SIG-M5 (cell line): ENCODE results near the gene HERC2.
"Not testable (repeated sequence)": the region's sequence is repeated elsewhere in the genome, so short reads cannot be mapped to it uniquely, and the experiment has no call there.

Source experiments
- DNase-seq: peaks from one replicate; lab custom pipeline; 2025; lab: John Stamatoyannopoulos, UW

HERC2 gene, protein sequence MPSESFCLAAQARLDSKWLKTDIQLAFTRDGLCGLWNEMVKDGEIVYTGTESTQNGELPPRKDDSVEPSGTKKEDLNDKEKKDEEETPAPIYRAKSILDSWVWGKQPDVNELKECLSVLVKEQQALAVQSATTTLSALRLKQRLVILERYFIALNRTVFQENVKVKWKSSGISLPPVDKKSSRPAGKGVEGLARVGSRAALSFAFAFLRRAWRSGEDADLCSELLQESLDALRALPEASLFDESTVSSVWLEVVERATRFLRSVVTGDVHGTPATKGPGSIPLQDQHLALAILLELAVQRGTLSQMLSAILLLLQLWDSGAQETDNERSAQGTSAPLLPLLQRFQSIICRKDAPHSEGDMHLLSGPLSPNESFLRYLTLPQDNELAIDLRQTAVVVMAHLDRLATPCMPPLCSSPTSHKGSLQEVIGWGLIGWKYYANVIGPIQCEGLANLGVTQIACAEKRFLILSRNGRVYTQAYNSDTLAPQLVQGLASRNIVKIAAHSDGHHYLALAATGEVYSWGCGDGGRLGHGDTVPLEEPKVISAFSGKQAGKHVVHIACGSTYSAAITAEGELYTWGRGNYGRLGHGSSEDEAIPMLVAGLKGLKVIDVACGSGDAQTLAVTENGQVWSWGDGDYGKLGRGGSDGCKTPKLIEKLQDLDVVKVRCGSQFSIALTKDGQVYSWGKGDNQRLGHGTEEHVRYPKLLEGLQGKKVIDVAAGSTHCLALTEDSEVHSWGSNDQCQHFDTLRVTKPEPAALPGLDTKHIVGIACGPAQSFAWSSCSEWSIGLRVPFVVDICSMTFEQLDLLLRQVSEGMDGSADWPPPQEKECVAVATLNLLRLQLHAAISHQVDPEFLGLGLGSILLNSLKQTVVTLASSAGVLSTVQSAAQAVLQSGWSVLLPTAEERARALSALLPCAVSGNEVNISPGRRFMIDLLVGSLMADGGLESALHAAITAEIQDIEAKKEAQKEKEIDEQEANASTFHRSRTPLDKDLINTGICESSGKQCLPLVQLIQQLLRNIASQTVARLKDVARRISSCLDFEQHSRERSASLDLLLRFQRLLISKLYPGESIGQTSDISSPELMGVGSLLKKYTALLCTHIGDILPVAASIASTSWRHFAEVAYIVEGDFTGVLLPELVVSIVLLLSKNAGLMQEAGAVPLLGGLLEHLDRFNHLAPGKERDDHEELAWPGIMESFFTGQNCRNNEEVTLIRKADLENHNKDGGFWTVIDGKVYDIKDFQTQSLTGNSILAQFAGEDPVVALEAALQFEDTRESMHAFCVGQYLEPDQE (N-terminal part only)

DNA sequence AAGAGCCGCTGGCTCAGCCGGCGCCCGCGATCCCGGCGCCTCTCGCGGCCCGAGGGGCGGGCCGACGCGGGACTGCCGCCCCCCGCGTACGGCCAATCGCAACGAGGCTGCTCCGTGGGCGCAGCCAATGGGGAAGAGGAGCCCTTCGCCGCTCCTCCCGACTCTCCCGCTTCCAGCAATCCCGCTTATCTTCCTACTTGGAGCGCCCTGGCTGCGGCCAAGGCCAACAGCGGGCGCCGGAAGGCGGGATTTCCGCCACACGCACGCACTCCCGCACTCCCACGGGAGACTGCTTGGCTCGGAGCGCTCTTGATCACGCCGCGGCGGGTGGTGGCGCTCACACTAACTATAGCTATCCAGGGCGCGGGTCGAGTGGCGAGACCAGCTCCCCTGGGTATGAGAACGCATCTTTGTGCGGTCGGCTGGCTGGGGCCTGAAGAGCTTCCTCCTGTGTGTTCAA is at the start of gene HERC2:
TSS of gene HERC2 (minus strand) at position 51 of the 460 bp plus-strand sequence. CDS start 746 bp downstream, outside the sequence.
- DNase-seq = not testable (repeated sequence)

DNA sequence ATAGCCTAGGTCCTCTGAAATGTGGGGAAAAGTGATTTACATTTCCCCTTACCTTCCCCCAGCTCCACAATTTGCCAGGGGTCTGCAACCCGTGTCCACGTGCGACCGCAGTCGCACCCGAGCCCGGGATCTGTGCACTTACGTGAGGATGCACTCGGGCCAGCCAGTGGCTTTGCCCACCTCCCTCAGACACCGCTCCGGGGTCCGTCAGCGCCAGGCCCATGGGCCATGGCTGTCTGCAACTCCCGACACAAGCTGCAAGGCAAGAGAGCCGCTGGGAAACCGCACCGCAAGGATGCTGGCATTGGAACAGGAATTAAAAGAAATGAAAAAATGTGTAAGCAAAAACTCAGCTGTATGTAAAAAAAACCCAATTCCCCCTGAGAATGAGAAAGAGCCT is 43.5 kb upstream of the HERC2 start:
- DNase-seq = not testable (repeated sequence)

DNA sequence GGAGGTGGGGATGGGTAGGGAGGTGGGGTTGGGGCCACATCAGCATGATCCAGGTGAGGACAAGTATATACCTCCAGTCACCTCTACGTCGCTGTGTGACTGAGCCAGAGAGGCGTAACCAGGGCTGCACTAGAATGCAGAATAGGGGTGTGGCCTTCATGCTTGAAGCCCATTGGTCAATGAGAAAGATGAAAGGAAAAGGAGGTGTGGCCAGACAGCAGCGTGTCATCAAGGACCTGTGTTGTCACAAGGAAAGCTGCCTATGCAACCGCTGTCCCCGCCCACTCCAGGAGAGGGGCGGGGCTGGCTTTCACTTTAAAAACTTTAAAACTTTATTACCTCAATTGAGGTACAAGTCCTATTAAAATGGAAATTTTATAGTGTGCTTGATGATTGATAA is 36.0 kb upstream of the HERC2 start, which contains the start of gene GOLGA6L24:
TSS of gene GOLGA6L24 (minus strand) at position 101 of the 400 bp plus-strand sequence. CDS start at position 40, 61 bp downstream.
- DNase-seq = not testable (repeated sequence)

DNA sequence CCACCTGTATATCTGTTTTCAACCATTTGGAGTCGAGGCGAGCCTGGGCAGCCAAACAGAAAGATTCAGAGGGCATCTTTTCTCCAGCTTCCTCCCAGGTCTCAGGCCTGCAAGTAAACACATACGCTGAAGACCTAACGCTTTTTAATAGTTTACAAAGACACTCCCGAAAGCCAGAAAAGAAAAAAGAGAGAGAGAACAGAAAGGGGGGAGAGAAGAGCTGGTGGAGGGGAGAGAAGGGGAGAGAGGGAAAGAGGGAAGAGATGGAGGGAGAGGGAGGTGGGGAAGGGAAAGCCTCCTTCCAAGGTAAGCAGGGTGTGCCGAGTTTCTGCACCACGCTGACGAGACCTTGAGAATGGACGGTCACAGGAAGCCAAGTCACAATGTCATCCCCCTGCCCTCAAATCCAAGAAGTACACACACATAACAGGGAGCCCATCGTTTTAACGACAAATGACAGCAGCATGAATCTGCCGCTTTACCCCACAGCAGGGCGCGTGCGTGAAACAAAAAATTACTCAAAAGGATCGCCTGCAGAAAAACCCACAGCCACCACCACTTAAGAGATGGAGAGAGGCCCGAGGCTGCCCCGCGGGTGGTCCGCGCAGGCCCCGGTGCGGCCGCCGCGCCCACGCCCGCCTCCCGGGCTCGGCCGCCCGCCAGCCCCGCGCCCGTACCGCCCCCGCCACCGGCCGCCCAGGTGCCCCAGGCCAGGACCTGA is 461 bp downstream of the HERC2 start:
- not testable (repeated sequence) for DNase-seq

GRCh38 chr15:28319725-28320124 is 2.3 kb downstream of the HERC2 start:
- not testable (repeated sequence) for DNase-seq

GRCh38 chr15:28318828-28319227 is 3.2 kb downstream of the HERC2 start:
- not testable (repeated sequence) for DNase-seq

- DNase-seq = not testable (repeated sequence)
These were observed 3.9 kb downstream of the HERC2 start for GRCh38 chr15:28318122-28318521.

GRCh38 chr15:28316958-28317357 is 5.0 kb downstream of the HERC2 start:
- DNase-seq = not testable (repeated sequence)

DNA sequence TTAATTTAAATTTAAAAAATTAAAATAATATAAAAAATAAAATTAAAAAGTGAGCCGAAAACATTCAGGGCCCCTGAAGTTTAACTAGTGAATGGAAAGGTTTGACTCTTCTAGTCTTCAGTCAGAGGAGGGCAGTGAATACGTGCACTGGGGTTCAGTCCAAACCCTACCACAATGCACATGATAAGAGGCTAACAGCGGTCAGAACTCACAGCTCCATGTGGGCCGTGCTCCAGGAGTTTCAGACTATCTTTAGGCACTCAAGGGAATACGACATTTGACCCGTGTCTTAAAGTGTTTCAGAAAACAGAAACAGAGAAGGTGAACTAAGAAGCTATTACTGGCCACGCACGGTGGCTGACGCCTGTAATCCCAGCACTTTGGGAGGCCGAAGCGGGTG is 11.5 kb downstream of the HERC2 start:
- DNase-seq = not testable (repeated sequence)

- DNase-seq = not testable (repeated sequence)
These were observed 13.3 kb downstream of the HERC2 start for GRCh38 chr15:28308718-28309117.

DNA sequence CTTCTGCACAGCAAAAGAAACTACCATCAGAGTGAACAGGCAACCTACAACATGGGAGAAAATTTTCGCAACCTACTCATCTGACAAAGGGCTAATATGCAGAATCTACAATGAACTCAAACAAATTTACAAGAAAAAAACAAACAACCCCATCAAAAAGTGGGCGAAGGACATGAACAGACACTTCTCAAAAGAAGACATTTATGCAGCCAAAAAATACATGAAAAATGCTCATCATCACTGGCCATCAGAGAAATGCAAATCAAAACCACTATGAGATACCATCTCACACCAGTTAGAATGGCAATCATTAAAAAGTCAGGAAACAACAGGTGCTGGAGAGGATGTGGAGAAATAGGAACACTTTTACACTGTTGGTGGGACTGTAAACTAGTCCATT is 16.3 kb downstream of the HERC2 start:
- DNase-seq = not testable (repeated sequence)

DNA sequence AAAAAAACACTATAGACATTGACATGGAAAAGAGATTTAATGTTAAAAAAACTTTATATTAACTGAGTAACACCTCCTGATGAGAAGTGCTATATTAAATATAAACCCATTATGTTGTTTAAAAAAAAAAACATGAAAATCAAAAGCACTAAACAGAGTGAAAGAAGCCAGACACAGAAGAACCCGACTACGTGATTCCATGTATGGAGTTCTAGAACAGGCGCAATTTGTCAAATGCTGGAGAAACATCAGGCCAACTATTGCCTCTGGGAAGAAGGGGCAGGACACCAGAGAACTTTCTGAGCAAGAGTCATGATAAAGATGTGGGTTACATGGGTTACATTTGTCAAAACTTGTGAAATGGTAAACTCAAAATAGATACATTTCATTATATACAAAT is 24.5 kb downstream of the HERC2 start:
- not testable (repeated sequence) for DNase-seq

DNA sequence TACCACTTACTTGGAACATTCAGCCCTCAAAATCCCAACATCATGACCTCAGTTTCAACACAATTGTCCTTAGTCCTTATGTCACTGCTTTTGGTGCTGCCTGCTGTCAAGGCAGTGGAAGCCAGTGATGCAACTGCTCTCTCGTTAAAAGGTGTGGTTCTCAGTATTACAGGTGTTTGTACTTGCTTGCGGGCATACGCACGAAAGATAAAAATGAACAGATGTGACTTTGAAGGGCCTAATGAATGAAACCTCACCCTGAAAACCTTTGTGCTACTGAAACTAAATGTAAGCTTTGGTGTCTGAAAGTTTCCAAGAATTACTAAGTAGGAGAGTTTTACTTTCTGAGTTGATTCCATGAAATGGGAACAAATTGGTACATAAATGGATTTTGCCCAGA is 25.2 kb downstream of the HERC2 start:
- DNase-seq = not testable (repeated sequence)

GRCh38 chr15:28295009-28295563 is 26.9 kb downstream of the HERC2 start:
- DNase-seq = not testable (repeated sequence)

GRCh38 chr15:28294560-28294959 is 27.4 kb downstream of the HERC2 start:
- not testable (repeated sequence) for DNase-seq

GRCh38 chr15:28289694-28290463 is 32.1 kb downstream of the HERC2 start:
- no peak for DNase-seq

- DNase-seq = not testable (repeated sequence)
These were observed 32.9 kb downstream of the HERC2 start for GRCh38 chr15:28288830-28289693.

GRCh38 chr15:28286659-28287058 is 35.3 kb downstream of the HERC2 start:
- DNase-seq = not testable (repeated sequence)

- no peak for DNase-seq
These were observed 35.9 kb downstream of the HERC2 start for GRCh38 chr15:28286031-28286430.
